Lower leg skin (tissue), 3 donors: Measurements from ENCODE around the gene FMNL2.

ENCODE experiments used
- CTCF ChIP-seq, 3 donors: fragments of 450-650 bp; IDR thresholded peaks; one replicate each; pipeline ENCODE4 v1.5.1; 2016; ENCODE audit warnings: antibody characterized with exemption in 3 of 3, mild to moderate bottlenecking in 3 of 3, moderate library complexity in 2 of 3
- POLR2A ChIP-seq, 2 donors: fragments of 450-650 bp; IDR thresholded peaks; one replicate each; pipeline ENCODE4 v1.6.1; 2016 to 2017; ENCODE audit warnings: antibody characterized with exemption in 2 of 2, mild to moderate bottlenecking in 1 of 2, moderate library complexity in 1 of 2

GRCh38 chr2:152336854-152337510, 2.0 kb downstream of the FMNL2 start:
- TF ChIP-seq CTCF (IDR thresholded peaks at IDR 0.05): no peak
- no peak for TF ChIP-seq POLR2A (IDR thresholded peaks at IDR 0.05)
